C4-2B (cell line): ENCODE data around the gene COLGALT1.

Experiments used
- CTCF ChIP-seq: fragments of 450-650 bp; conservative IDR thresholded peaks from 2 replicates; pipeline ENCODE4 v1.5.1; 2017; ENCODE audit warnings: mild to moderate bottlenecking
- ZFX ChIP-seq: fragments of 450-650 bp; IDR thresholded peaks from 2 replicates; pipeline ENCODE4 v1.6.1; 2017

- TF ChIP-seq CTCF (no peak), ZFX (no peak)
Observed at GRCh38 chr19:17526922-17527321, 28.5 kb upstream of the COLGALT1 start.
